Measurements from ENCODE around the gene SOAT1.
A peak's percentile ranks its signal among the peaks of the same experiment; 100 is the strongest.
"Not testable (repeated sequence)": the region's sequence is repeated elsewhere in the genome, so short reads cannot be mapped to it uniquely, and the experiment has no call there.

The SOAT1 gene

DNA sequence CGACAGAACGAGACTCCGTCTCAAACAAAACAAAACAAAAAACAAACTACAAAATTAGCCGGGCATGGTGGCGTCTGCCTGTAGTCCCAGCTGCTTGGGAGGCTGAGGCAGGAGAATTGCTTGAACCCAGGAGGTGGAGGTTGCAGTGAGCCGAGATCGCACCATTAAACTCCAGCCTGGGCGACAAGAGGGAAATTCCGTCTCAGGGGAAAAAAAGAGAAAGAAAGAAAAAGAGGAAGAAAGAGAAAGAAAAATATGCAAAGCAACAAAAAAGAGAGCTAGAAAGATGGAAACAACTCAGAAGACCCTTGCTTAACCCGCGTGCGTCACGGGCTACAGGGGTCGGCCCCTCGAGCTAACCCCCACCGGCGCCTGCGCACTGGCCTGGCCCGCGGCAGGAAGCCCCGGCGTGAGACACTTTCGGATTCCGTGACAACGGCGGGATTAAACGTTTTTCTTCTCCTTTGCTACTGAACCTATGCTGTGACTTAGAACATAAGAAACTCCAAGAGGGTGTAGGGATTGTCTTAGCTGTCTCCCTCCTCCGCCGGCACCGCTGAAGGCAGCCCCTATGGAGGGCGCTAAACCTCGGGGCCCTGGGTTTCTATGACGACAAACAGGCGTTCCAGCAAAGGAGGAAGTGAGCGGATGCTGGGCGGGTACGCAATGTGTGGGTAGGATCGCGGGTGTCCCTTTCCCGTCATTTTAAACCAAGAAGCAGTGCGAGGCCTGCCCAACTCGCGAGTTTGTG is 71.9 kb downstream of the SOAT1 start, which contains the start of gene AXDND1:
Gene AXDND1, plus strand, starts transcription at position 630 of the 751 bp plus-strand sequence. CDS start 539 bp downstream, outside the sequence.
- peak; percentile 69 for DNase-seq

DNA sequence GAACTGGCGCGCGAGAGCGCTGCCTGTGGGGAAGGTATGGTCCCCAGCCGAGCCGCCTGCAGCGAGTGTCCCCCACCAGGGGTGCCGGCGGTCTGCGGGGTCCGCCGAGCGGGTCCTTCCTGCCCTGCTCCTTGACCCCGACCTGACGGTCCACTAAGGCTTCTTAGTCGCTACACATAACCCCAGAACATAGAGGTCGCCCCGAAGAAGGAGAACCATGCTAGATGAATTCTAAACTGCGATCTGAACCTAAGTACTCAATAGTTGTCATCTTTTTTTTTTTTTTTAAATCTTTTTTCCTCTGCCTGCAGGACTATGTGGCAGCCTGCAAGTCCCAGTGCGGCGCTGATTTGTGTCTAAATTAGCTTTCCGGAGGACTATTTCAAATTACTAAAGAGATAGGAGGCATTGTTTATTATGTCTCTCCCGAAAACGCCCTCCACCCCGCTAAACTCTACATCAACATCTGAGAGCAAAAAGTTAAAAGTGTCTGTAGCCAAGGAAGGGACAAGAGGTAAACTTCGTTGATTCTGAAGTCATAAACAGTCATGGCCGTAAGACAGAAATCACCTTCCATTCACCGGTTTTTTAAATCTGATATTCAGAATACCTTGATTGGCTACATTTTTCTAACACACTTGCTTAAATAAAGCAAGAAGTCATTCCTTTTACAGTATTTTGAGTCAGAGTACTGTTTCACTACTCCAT is 72.7 kb downstream of the SOAT1 start:
- DNase-seq: no peak

DNA sequence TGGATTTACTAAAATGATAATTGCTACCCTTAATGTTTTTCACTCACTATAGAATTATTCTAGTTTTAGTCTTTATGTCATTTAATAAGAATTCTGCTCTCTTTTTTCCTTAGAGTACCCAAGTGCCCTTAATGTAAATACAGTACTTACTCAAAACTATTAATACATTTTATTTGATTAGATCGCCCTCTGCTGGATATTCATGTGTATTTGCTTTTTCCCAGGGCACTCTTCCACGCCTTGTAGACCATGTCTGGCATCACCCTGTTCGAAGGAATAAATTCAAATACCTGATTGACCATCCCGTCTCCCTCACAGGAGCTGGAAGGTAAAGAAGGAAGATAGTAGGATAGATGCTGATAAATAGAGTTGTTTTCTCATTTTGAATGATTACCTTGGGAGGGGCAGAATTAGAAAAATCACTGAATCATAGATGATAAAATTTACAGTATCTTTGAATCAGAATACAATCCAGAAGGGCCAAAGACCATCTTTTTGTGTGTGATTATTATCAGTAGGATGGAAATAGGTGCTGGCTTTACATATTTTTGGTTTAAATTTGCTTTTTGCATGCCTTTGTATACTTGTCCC is 76.2 kb downstream of the SOAT1 start:
- peak; percentile 76 for DNase-seq

DNA sequence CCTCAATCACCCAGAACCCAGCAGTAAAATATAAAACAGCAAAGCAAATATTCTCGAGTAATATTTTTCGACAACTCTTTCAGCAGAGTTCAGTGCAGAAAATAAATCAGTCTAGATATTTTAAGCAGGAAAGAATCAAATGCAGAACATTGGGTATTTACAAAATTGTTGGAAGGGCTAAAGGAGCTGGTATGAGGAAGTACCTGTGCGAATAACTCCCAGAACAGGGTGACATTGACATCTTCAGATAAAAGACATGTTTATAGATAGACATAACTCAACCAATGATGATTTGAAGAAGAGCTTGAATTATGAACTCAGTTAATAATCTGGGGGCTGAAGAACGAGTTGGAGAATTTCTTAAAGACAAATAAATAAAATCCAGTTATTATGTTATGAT is 78.6 kb downstream of the SOAT1 start:
- no peak for DNase-seq

DNA sequence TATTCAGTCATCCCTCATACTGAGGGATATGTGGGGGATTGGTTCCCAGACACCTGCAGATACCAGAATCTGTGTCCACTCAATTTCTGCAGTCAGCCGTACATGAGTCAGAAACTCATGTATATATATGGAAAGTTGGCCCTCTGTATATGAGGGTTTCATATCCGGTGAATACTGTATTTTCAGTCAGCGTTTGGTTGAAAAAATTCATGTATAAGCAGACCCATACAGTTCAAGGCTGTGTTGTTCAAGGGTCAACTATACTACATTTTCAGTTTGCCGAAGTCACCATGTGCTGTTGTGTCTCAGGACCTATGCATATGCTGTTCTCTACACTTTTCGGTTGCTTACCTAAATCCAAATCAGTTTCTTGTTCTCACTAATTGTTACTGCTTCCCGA is 82.6 kb downstream of the SOAT1 start:
- DNase-seq: no peak

DNA sequence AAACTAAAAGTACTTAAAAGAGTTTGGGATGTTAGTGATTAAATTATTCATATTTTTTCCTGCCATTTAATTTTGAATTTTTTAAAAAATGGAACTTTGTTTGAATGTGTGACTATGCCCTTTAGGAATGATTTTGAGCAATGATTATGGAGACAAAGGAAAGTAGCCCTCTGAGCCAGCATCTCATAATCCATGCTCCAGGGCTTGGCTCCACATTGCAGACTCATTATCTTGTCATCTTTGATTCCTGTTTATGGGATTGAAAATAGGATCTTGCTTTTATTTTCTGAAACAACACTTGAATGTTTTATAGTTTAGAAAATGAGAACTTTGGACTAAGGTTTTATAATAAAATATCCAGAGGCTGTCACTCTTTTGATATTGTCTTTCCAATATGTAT is 86.7 kb downstream of the SOAT1 start:
- DNase-seq: no peak

DNA sequence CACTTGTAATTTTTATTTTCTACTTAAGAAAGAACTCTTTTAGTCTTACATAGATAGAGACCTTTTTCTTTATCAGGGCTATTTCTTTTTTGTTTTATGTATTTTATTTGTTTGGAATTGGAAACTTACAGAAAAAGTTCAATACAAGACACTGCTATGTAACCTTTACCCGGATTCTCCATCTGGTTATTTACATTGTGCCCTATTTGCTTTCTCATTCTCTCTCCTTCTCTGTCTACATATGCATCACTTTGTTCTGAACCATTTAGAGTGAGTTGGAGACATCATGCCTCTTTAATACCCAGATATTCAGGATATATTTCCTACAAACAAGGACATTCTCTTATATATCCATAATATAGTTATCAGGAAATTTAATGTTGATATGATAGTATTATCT is 90.4 kb downstream of the SOAT1 start:
- DNase-seq: no peak

DNA sequence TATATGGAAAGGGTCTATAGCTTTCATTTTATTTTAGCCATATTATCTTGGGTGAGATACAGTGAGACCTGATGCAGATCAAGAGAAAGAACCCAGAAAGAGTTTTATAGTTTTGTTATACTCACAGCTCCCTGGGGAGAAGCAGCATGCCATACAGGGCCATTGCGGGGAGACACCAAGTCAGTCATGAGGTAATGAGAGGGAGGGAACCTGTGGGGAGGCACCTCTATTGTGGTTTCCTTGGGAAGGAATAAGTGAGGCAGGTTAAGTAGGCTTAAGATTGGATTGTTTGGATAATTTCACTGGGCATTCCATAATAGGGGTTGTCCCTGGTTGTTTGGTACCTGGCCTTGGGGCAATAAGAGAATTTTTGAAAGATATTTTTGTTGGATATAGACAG is 91.9 kb downstream of the SOAT1 start:
- no peak for DNase-seq

DNA sequence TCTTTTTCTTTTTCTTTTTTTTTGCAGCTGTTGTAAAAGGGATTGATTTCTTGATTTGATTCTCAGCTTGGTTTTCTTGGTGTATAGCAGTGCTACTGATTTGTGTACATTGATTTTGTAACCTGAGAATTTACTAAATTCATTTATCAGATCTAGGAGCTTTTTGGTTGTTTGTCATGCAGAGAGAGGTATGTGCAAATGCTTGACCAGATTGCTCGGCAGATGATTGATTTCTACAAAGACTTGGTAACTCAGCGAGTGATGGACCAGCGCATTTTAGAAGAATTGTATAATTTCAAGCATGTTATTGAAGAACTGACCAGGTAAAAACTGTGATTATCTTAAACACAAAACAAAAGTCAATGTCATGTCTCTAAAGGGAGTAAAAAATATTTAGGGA is 100.1 kb downstream of the SOAT1 start:
- no peak for DNase-seq

DNA sequence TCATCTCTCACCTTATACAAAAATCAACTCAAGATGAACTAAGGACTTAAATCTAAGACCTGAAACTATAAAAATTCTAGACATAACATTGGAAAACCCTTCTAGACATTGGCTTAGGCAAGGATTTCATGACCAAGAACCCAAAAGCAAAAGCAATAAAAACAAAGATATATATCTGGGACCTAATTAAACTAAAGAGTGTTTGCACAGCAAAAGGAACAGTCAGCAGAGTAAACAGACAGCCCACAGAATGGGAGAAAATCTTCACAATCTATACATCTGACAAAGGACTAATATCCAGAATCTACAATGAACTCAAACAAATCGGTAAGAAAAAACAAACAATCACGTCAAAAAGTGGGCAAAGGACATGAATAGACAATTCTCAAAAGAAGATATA is 105.8 kb downstream of the SOAT1 start:
- DNase-seq: not testable (repeated sequence)
